ENCODE results near the gene TNFRSF8. TPM values are rescaled to one million over a fixed set of nuclear protein-coding genes. Genes with fewer than 3 reads are reported as not detected.
A peak's percentile ranks its signal among the peaks of the same experiment; 100 is the strongest.

TNFRSF8 gene
- total and polyA plus RNA-seq, 9 of the 15 experiments (the other 6 are each of a cell fraction or from before 2014, with no cell fraction given), result 3.5 to 38.4 (median 17.1) TPM

DNA sequence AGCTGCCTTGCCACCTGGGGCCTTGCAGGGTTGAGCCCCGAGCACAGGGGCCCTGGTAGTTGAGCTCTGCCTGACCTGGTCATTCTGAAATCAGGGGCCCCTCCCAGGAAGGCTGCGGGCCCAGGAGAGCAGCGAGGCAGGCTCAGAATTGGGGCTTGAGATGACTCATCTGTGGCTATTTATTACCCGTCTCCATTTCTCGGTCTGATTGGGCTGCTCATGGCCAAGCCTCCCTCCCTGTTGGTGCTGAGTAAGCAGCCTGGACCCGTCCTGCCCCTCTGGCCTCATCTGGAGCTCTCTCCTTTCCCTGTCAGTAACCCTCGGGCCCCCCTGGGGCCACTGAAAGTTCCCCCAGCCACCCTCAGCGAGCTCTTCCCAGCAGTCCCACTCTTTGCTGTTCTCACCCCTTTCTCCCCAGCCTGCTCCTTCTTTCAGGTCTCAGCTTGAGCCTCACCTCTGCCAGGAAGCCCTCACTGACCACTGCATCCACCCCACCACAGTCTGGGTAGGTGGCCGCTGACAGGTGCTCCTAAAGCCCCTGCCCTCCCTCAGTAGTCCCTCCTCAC lies 11.0 kb upstream of the TNFRSF8 start (continued):
- TF ChIP-seq ETV5 (CRISPR knock-in tag; IDR thresholded peaks at IDR 0.05; ENCODE audit: low read depth) (no peak), CHD1 (IDR thresholded peaks at IDR 0.05; ENCODE audit: low read length) (no peak), YY1 (IDR thresholded peaks at IDR 0.05; ENCODE audit: borderline replicate concordance in 1 of 3, control insufficient read depth in 1 of 3, extremely low read depth in 1 of 3, insufficient read depth in 3 of 3, insufficient read length in 1 of 3, insufficient replicate concordance in 2 of 3, low read depth in 1 of 3, low read length in 2 of 3) (peak in 1 of 3 experiments; percentile 51), SIX5 (IDR thresholded peaks at IDR 0.05; ENCODE audit: borderline replicate concordance in 1 of 2, insufficient read depth in 1 of 2, low read depth in 1 of 2, low read length in 2 of 2) (no peak), CREBBP (IDR thresholded peaks at IDR 0.05; ENCODE audit: low read depth, low read length) (no peak), ZNF766 (CRISPR knock-in tag; conservative IDR thresholded peaks at IDR 0.05) (peak; percentile 56; the same call in 1 of the 2 replicates), ZKSCAN1 (IDR thresholded peaks at IDR 0.05; ENCODE audit: low read depth, low read length) (no peak), ZNF778 (CRISPR knock-in tag; IDR thresholded peaks at IDR 0.05) (no peak), ZNF143 (CRISPR knock-in tag; IDR thresholded peaks at IDR 0.05) (no peak), SPI1 (IDR thresholded peaks at IDR 0.05; ENCODE audit: borderline replicate concordance, low read depth, low read length) (no peak), RFX7 (CRISPR knock-in tag; IDR thresholded peaks at IDR 0.05) (no peak), ZNF785 (CRISPR knock-in tag; IDR thresholded peaks at IDR 0.05) (no peak), HIVEP1 (CRISPR knock-in tag; IDR thresholded peaks at IDR 0.05) (no peak)
- TF ChIP-seq, protein P1, sequence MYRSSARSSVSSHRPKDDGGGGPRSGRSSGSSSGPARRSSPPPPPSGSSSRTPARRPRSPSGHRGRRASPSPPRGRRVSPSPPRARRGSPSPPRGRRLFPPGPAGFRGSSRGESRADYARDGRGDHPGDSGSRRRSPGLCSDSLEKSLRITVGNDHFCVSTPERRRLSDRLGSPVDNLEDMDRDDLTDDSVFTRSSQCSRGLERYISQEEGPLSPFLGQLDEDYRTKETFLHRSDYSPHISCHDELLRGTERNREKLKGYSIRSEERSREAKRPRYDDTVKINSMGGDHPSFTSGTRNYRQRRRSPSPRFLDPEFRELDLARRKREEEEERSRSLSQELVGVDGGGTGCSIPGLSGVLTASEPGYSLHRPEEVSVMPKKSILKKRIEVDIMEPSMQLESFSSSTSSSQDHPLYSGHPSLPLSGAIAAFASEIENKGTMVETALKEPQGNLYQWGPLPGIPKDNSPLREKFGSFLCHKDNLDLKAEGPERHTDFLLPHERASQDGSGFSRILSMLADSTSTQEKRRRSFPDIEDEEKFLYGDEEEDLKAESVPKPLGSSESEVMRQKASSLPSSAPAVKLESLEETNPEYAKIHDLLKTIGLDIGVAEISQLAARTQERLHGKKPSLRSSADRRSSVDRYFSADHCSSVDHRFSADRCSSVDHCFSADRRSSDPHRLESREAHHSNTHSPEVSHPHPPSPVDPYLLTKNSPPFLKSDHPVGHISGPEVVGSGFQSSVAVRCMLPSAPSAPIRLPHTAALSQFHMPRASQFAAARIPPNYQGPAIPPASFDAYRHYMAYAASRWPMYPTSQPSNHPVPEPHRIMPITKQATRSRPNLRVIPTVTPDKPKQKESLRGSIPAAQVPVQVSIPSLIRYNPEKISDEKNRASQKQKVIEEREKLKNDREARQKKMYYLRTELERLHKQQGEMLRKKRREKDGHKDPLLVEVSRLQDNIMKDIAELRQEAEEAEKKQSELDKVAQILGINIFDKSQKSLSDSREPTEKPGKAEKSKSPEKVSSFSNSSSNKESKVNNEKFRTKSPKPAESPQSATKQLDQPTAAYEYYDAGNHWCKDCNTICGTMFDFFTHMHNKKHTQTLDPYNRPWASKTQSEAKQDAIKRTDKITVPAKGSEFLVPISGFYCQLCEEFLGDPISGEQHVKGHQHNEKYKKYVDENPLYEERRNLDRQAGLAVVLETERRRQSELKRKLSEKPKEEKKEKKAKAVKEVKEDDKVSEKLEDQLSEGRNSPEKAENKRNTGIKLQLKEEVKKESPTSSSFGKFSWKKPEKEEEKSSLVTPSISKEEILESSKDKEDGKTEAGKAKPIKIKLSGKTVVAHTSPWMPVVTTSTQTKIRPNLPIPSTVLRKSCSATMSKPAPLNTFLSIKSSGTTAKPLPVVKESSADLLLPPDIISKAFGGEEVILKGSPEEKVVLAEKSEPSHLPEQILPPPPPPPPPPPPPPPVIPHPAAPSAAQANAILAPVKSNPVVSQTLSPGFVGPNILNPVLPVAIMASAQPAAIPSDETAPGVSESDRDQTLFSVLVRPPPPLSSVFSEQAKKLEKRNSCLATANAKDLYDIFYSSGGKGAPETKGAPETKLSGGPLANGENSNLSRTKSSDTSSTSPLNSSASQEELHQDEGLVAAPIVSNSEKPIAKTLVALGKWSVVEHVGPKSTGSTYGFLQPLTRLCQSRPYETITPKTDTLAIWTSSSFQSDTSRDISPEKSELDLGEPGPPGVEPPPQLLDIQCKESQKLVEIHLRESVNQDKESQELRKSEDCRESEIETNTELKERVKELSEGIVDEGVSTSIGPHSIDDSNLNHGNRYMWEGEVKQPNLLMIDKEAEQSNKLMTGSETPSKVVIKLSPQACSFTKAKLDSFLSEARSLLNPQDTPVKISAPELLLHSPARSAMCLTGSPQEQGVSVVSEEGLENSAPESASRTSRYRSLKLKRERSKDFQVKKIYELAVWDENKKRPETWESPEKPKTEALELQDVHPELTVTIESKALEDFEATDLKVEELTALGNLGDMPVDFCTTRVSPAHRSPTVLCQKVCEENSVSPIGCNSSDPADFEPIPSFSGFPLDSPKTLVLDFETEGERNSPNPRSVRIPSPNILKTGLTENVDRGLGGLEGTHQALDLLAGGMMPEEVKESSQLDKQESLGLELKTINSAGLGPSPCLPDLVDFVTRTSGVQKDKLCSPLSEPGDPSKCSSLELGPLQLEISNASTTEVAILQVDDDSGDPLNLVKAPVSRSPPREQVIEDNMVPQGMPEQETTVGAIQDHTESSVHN (IDR thresholded peaks at IDR 0.05; ENCODE audit: borderline replicate concordance in 1 of 2, low read depth in 1 of 2), result peak in 1 of 2 experiments; percentile 53; a peak in 1 of 4 replicates
- TF ChIP-seq, protein P2, sequence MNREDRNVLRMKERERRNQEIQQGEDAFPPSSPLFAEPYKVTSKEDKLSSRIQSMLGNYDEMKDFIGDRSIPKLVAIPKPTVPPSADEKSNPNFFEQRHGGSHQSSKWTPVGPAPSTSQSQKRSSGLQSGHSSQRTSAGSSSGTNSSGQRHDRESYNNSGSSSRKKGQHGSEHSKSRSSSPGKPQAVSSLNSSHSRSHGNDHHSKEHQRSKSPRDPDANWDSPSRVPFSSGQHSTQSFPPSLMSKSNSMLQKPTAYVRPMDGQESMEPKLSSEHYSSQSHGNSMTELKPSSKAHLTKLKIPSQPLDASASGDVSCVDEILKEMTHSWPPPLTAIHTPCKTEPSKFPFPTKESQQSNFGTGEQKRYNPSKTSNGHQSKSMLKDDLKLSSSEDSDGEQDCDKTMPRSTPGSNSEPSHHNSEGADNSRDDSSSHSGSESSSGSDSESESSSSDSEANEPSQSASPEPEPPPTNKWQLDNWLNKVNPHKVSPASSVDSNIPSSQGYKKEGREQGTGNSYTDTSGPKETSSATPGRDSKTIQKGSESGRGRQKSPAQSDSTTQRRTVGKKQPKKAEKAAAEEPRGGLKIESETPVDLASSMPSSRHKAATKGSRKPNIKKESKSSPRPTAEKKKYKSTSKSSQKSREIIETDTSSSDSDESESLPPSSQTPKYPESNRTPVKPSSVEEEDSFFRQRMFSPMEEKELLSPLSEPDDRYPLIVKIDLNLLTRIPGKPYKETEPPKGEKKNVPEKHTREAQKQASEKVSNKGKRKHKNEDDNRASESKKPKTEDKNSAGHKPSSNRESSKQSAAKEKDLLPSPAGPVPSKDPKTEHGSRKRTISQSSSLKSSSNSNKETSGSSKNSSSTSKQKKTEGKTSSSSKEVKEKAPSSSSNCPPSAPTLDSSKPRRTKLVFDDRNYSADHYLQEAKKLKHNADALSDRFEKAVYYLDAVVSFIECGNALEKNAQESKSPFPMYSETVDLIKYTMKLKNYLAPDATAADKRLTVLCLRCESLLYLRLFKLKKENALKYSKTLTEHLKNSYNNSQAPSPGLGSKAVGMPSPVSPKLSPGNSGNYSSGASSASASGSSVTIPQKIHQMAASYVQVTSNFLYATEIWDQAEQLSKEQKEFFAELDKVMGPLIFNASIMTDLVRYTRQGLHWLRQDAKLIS (CRISPR knock-in tag; IDR thresholded peaks at IDR 0.05), result no peak
